B cell (primary cell): Measurements from ENCODE around the gene SMIM35. TPM values are rescaled to one million over a fixed set of nuclear protein-coding genes. Genes with fewer than 3 reads are reported as not detected.

Experiments used
- ATAC-seq: fragments of 200-7000 bp; cut with Tn5 transposase; one replicate; pipeline ENCODE4 v1.10.0; 2021; ENCODE audit warnings: low read depth, mild to moderate bottlenecking, moderate number of reproducible peaks, moderate library complexity
- CTCF ChIA-PET: fragments of 350-600 bp; sonication (Branson Sonifier 250); formaldehyde crosslinking; loops from one replicate; lab custom pipeline; 2021; ENCODE audit warnings: antibody characterized with exemption, inconsistent platforms; lab: Charles Lee
- POLR2A ChIA-PET: fragments of 350-600 bp; sonication (Branson Sonifier 250); formaldehyde crosslinking; loops from one replicate; lab custom pipeline; 2021; ENCODE audit warnings: antibody characterized with exemption; lab: Charles Lee
- DNase-seq: peaks from one replicate; pipeline ENCODE4 v3.0.0; 2013
- H2AFZ ChIP-seq: 2 replicates; pipeline ENCODE4 v1.6.1; 2012; ENCODE audit warnings: mild to moderate bottlenecking, low read depth, low read length; ENCODE audit not compliant: insufficient read depth, poor library complexity, severe bottlenecking
- H3K27ac ChIP-seq, 2 donors: 1 replicate in 1 of 2; 2 replicates in 1 of 2; pipeline ENCODE4 v1.5.1; 2012 to 2013; ENCODE audit warnings: low read length in 2 of 2, mild to moderate bottlenecking in 2 of 2, moderate library complexity in 1 of 2
- H3K27me3 ChIP-seq, 4 experiments: fragments of 200-600 bp in 1 of 4; sonication (generic) in 1 of 4; replicated peaks in 1 of 4; 1 replicate in 2 of 4; 2 replicates in 2 of 4; pipeline versions ENCODE4 v1.6.1 to v1.7.0; 2013 to 2016; ENCODE audit warnings: low read length in 3 of 4, mild to moderate bottlenecking in 2 of 4, mixed read lengths in 1 of 4, moderate library complexity in 1 of 4; ENCODE audit not compliant: insufficient read depth in 4 of 4, control insufficient read depth in 3 of 4; ENCODE audit errors: control extremely low read depth in 1 of 4
- H3K36me3 ChIP-seq, 2 experiments: replicated peaks in 1 of 2; 1 replicate in 1 of 2; 2 replicates in 1 of 2; pipeline versions ENCODE4 v1.6.1 to v1.7.1; 2013; ENCODE audit warnings: low read length in 1 of 2; ENCODE audit not compliant: insufficient read depth in 2 of 2, control insufficient read depth in 1 of 2; ENCODE audit errors: control extremely low read depth in 1 of 2, extremely low read depth in 1 of 2
- H3K4me1 ChIP-seq, 2 donors: fragments of 200-600 bp in 1 of 2; sonication (generic) in 1 of 2; 1 replicate in 1 of 2; 2 replicates in 1 of 2; pipeline versions ENCODE4 v1.5.1 to v1.6.1; 2013 to 2017; ENCODE audit warnings: low read length in 2 of 2; ENCODE audit not compliant: control insufficient read depth in 2 of 2, insufficient read depth in 2 of 2
- H3K4me2 ChIP-seq: replicated peaks from 2 replicates; pipeline ENCODE3; 2012; ENCODE audit warnings: mild to moderate bottlenecking, low read depth, low read length; ENCODE audit not compliant: poor library complexity, severe bottlenecking
- H3K4me3 ChIP-seq, 5 experiments: fragments of 200-600 bp in 1 of 5; sonication (generic) in 1 of 5; 1 replicate in 3 of 5; 2 replicates in 2 of 5; pipeline versions ENCODE4 v1.5.1 to v1.7.0; 2011 to 2016; ENCODE audit warnings: low read length in 4 of 5, mild to moderate bottlenecking in 4 of 5, low read depth in 2 of 5, control low read depth in 1 of 5, moderate library complexity in 1 of 5; ENCODE audit not compliant: insufficient read depth in 1 of 5; ENCODE audit errors: control extremely low read depth in 1 of 5, extremely low read depth in 1 of 5
- H3K79me2 ChIP-seq: fragments of 200-600 bp; sonication (generic); one replicate; pipeline ENCODE4 v1.6.0; 2016; ENCODE audit warnings: low read length; ENCODE audit not compliant: control insufficient read depth, insufficient read depth
- H3K9ac ChIP-seq: fragments of 200-600 bp; sonication (generic); 2 replicates; pipeline ENCODE4 v1.6.1; 2017; ENCODE audit warnings: mild to moderate bottlenecking, low read length, moderate library complexity
- H3K9me3 ChIP-seq, 3 donors: one replicate each; pipeline versions ENCODE4 v1.6.1 to v1.7.1; 2013; ENCODE audit warnings: low read length in 2 of 3; ENCODE audit not compliant: control insufficient read depth in 2 of 3, insufficient read depth in 1 of 3; ENCODE audit errors: control extremely low read depth in 1 of 3
- H4K20me1 ChIP-seq: 2 replicates; pipeline ENCODE4 v1.6.0; 2012; ENCODE audit warnings: mild to moderate bottlenecking, low read length; ENCODE audit not compliant: insufficient read depth, control insufficient read depth, poor library complexity, severe bottlenecking
- H3K27ac Mint-ChIP-seq: one replicate; pipeline ENCODE4 v1.8.0; 2021; ENCODE audit warnings: mixed read lengths
- H3K27me3 Mint-ChIP-seq: one replicate; pipeline ENCODE4 v1.8.0; 2021; ENCODE audit warnings: mixed read lengths
- H3K4me1 Mint-ChIP-seq: one replicate; pipeline ENCODE4 v1.8.0; 2021; ENCODE audit warnings: mixed read lengths
- H3K4me3 Mint-ChIP-seq: one replicate; pipeline ENCODE4 v1.8.0; 2021; ENCODE audit warnings: mixed read lengths
- H3K9me3 Mint-ChIP-seq: one replicate; pipeline ENCODE4 v1.8.0; 2022; ENCODE audit warnings: mixed read lengths; ENCODE audit not compliant: insufficient read depth
- EZH2 ChIP-seq: IDR thresholded peaks from 2 replicates; pipeline ENCODE4 v1.6.1; 2012; ENCODE audit warnings: borderline replicate concordance, low read depth, mild to moderate bottlenecking, moderate library complexity, low read length; ENCODE audit not compliant: insufficient read depth, poor library complexity, severe bottlenecking
- WGBS: methylation state at CpG from one replicate; pipeline ENCODE4 v1.1.5; 2013; ENCODE audit warnings: missing lambda C conversion rate; ENCODE audit not compliant: insufficient coverage; 5-methylcytosine and 5-hydroxymethylcytosine counted together
- intact Hi-C: fragments of 100-400 bp; cut with micrococcal nuclease; formaldehyde crosslinking; loops from one replicate; pipeline ENCODE4 v1.10.0; 2022
- polyA plus RNA-seq: library from polyadenylated mRNA; depleted of rRNA; stranded (reverse); fragments of >200 nt; gene quantifications from 2 replicates; pipeline ENCODE4 v1.2.3, GENCODE V29; 2012
- total RNA-seq, 2 donors: library from RNA; stranded (reverse); fragments of 120-200 nt in 1 of 2; gene quantifications; 1 replicate in 1 of 2; 2 replicates in 1 of 2; pipeline versions ENCODE4 v1.2.3 to v1.2.4, GENCODE V29; 2013 to 2022
- TF ChIP-seq, protein P1 (sequence below): fragments of 200-600 bp; IDR thresholded peaks from one replicate; pipeline ENCODE4 v1.8.0; 2022; ENCODE audit warnings: antibody characterized with exemption, mild to moderate bottlenecking

The SMIM35 gene
- total and polyA plus RNA-seq, 2 donors (not counting 1 experiment from before 2014, with no cell fraction given), result 1.3 to 4.5 TPM

DNA sequence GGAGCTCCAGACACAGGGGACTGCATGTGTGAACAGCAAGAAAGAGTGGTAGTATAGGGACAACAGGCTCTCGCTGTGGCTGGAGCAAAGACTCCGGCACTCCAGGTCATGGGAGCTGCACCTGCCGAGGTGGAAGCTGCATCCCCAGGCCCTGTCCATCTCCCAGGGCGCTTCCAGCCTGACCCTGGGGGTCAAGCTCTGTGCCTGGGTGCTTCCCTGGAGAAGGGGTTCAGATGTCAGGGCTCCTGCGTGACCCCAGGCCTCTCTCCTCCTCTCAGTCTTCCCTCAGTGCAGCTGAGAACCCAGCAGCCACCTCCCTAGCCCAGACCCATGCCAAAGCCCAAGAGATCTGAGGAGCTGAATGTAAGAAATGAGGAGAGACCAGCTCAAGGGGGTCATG lies 6.5 kb downstream of the SMIM35 start:
- no peak overlapping the region for H3K4me2 ChIP-seq

GRCh38 chr11:118079491-118079890 lies 7.3 kb downstream of the SMIM35 start:
- no peak overlapping the region for H2AFZ ChIP-seq
- ATAC-seq (no peak), DNase-seq (no peak)
- no peak overlapping the region for H3K4me2 ChIP-seq
- no peaks in the 10 kb centered on the region for H3K4me1 ChIP-seq
- CTCF ChIA-PET, result no interaction called here
- H4K20me1 ChIP-seq, result no peaks in the 10 kb centered on the region
- H3K9ac ChIP-seq, result no peak overlapping the region
- POLR2A ChIA-PET, result interaction anchor here (0.6 kb wide), 1 partner anchor 238 kb away, joined by 8 read pairs; no protein-coding TSS in a partner anchor
- TF ChIP-seq EZH2, result no peak
- TF ChIP-seq, protein P1, sequence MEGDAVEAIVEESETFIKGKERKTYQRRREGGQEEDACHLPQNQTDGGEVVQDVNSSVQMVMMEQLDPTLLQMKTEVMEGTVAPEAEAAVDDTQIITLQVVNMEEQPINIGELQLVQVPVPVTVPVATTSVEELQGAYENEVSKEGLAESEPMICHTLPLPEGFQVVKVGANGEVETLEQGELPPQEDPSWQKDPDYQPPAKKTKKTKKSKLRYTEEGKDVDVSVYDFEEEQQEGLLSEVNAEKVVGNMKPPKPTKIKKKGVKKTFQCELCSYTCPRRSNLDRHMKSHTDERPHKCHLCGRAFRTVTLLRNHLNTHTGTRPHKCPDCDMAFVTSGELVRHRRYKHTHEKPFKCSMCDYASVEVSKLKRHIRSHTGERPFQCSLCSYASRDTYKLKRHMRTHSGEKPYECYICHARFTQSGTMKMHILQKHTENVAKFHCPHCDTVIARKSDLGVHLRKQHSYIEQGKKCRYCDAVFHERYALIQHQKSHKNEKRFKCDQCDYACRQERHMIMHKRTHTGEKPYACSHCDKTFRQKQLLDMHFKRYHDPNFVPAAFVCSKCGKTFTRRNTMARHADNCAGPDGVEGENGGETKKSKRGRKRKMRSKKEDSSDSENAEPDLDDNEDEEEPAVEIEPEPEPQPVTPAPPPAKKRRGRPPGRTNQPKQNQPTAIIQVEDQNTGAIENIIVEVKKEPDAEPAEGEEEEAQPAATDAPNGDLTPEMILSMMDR, result no peak
- H3K27me3 ChIP-seq, result peaks cover 0 to 4% (median 1%) of the 10 kb centered on the region in 4 experiments
- no peak overlapping the region for H3K4me3 ChIP-seq
- H3K27ac Mint-ChIP-seq, result no peak overlapping the region
- H3K4me3 Mint-ChIP-seq, result no peak overlapping the region
- H3K4me1 Mint-ChIP-seq, result no peaks in the 10 kb centered on the region
- H3K27ac ChIP-seq, result no peak overlapping the region
- H3K9me3 Mint-ChIP-seq, result no peaks in the 10 kb centered on the region
- H3K36me3 ChIP-seq, result no peaks in the 10 kb centered on the region
- H3K27me3 Mint-ChIP-seq, result peaks cover 42% of the 10 kb centered on the region
- WGBS, result 82% methylated on average over 10 of the region's 10 CpGs
- no peaks in the 10 kb centered on the region for H3K9me3 ChIP-seq
- intact Hi-C loops, result no loop called here
- H3K79me2 ChIP-seq, result no peaks in the 10 kb centered on the region

More for the DNA sequence above, 6.5 kb downstream of the SMIM35 start:
- intact Hi-C loops, result no loop called here
- no peak overlapping the region for H3K4me3 Mint-ChIP-seq
- ATAC-seq (no peak), DNase-seq (no peak)
- H3K27me3 ChIP-seq, result peaks cover 0 to 4% (median 1%) of the 10 kb centered on the region in 4 experiments
- H4K20me1 ChIP-seq, result no peaks in the 10 kb centered on the region
- TF ChIP-seq, protein P1, result no peak
- no peak for TF ChIP-seq EZH2
- H2AFZ ChIP-seq, result no peak overlapping the region
- no peaks in the 10 kb centered on the region for H3K9me3 Mint-ChIP-seq
- WGBS, result 78% methylated on average over 4 of the region's 5 CpGs
- ChIA-PET POLR2A (no interaction called here), CTCF (no interaction called here)
- H3K79me2 ChIP-seq, result no peaks in the 10 kb centered on the region
- H3K4me1 ChIP-seq, result no peaks in the 10 kb centered on the region
- H3K27me3 Mint-ChIP-seq, result peaks cover 36% of the 10 kb centered on the region
- H3K36me3 ChIP-seq, result no peaks in the 10 kb centered on the region
- H3K9ac ChIP-seq, result no peak overlapping the region
- no peak overlapping the region for H3K27ac ChIP-seq
- no peak overlapping the region for H3K27ac Mint-ChIP-seq
- H3K4me3 ChIP-seq, result no peak overlapping the region
- H3K4me1 Mint-ChIP-seq, result no peaks in the 10 kb centered on the region
- H3K9me3 ChIP-seq, result no peaks in the 10 kb centered on the region
